Duodenal mucosa (tissue), 2 donors: ENCODE results near the gene SULT1A2.
"Not testable (repeated sequence)": the region's sequence is repeated elsewhere in the genome, so short reads cannot be mapped to it uniquely, and the experiment has no call there.

Source experiments
- H3K27ac ChIP-seq: one replicate; pipeline ENCODE4 v1.7.0; 2013; ENCODE audit warnings: low read depth, low read length
- H3K27me3 ChIP-seq, 2 donors: one replicate each; pipeline ENCODE4 v1.7.0; 2013; ENCODE audit warnings: low read length in 2 of 2, control low read depth in 1 of 2; ENCODE audit not compliant: insufficient read depth in 2 of 2, control insufficient read depth in 1 of 2
- H3K36me3 ChIP-seq, 2 donors: one replicate each; pipeline ENCODE4 v1.7.0; 2013; ENCODE audit warnings: low read length in 2 of 2, control low read depth in 1 of 2; ENCODE audit not compliant: insufficient read depth in 2 of 2, control insufficient read depth in 1 of 2
- H3K4me1 ChIP-seq, 2 donors: one replicate each; pipeline ENCODE4 v1.7.0; 2013; ENCODE audit warnings: low read length in 2 of 2, control low read depth in 1 of 2; ENCODE audit not compliant: insufficient read depth in 2 of 2, control insufficient read depth in 1 of 2
- H3K4me3 ChIP-seq, 2 donors: one replicate each; pipeline ENCODE4 v1.7.0; 2013; ENCODE audit warnings: low read length in 2 of 2, low read depth in 1 of 2
- H3K9ac ChIP-seq, 2 donors: one replicate each; pipeline ENCODE4 v1.7.0; 2013; ENCODE audit warnings: low read length in 2 of 2, low read depth in 1 of 2
- H3K9me3 ChIP-seq, 2 donors: one replicate each; pipeline ENCODE4 v1.7.0; 2013; ENCODE audit warnings: low read length in 2 of 2, control low read depth in 1 of 2; ENCODE audit not compliant: control insufficient read depth in 1 of 2

Gene SULT1A2

DNA sequence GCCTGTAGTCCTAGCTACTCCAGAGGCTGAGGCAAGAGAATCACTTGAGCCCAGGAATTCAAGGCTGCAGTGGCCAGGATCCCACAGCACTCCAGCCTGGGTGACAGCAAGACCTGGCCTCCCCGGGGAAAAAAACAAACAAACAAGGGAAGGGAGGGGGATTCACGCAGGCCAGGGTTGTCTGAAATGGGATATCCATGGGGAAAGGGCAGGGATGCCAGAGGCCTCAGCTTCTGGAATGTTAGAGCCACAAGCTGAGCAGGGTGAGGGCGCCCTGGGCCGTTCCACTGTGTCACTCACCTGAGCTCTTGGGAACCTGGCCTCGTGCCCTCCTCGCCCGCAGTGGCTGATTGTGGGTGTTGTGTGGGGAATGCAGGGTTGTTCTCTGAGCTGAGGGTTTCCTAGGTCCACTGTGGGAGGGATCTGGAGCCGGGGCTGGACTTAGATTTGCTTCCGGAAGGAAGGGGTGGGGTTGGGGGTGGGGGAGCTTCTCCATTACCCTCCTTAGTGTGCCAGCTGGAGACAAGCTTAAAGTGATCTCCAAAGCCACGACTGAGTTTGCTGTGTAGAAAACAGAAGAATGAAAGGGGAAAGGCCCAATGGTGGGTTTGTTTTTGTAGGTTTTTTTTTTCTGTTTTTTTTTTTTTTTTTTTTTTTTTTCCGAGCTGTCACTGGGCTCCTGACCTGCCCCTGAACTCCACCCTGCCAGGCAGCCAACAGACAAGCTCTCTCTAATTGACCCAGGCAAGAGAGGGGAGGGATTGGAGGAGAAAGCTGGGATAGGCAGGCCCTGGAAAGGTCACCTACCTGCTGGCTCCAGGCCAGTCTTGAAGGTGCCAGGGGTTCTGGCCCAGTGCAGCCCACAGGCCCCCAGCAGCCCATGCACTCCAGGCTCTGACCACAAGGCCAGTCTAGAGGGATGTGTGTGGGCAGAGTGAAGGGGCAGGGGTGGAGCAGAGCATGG lies 13.1 kb upstream of the SULT1A2 start, which contains the start of gene SULT1A1:
Gene SULT1A1, minus strand, starts transcription at position 414 of the 964 bp plus-strand sequence. CDS start 1,189 bp downstream, outside the sequence.
- H3K4me1 ChIP-seq = peaks cover 19 to 23% of the 10 kb centered on the region in 2 donors
- peak within 1 kb of the TSS; percentile 57 to 67 for H3K9ac ChIP-seq
- peak within 1 kb of the TSS; percentile 54 to 72 for H3K4me3 ChIP-seq
- H3K9me3 ChIP-seq = no peaks in the 10 kb centered on the region
- peak within 1 kb of the TSS; percentile 82 for H3K27ac ChIP-seq
- H3K36me3 ChIP-seq = peaks cover 0 to 11% of the 10 kb centered on the region in 2 donors
- H3K27me3 ChIP-seq = no peaks in the 10 kb centered on the region

DNA sequence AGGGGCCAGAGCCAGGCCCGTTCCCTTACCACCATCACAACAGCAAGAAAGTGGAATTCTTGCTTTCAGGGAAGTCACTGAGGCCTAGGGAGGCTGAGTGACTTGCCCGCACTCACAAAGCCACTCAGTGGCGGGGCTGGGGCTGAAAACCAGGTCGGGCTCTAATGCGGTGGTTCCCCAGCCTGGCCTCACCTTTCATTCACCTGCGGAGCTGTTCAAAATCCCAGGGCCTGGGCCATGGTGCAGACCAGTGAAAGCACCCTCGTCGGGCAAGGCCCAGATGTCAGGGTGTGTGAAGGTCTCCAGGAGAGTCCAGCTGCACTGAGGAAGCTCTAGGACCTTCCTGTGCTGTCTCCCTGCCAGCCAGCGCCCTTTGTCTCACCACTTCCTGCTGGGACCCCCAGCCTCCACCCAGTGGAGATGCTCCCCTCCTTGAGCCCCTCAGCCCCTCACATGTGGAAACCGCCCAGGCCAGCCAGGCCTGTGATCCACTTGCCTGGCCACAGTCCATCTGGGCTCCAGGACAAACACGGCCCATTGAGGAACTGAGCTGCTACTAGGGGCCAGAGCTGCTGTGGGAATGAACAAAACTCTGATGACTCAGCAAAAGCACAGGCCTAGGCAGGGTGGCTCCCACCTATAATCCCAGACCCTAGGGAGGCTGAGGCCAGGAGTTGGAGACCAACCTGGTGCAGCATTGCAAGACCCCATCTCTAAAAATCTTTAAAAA lies 12.2 kb upstream of the SULT1A2 start:
- Histone ChIP-seq H3K27ac (peak overlapping the region; percentile 82), H3K4me1 (peaks cover 19 to 23% of the 10 kb centered on the region in 2 donors), H3K36me3 (peaks cover 0 to 11% of the 10 kb centered on the region in 2 donors), H3K4me3 (peak overlapping the region; percentile 54 to 72), H3K9ac (peak overlapping the region; percentile 57 to 67)
- H3K9me3 ChIP-seq, H3K27me3 ChIP-seq: not testable (repeated sequence)

DNA sequence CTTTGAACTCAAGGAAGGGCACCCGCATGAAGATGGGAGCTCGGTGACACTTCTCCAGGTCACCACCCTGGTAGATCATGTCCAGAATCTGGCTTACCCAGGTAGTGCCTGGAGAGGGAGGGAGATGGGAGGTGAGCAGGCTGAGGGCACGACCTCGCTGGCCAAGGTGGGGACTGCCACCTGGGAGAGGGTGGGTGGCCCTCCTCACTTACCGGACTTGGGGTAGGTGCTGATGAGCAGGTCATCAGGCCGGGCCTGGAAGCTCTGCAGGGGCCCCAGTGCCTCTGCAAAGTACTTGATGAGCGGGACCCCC lies 11.6 kb upstream of the SULT1A2 start:
- H3K27ac ChIP-seq, H3K9me3 ChIP-seq, H3K27me3 ChIP-seq: not testable (repeated sequence)
- H3K4me1 ChIP-seq = peaks cover 19 to 23% of the 10 kb centered on the region in 2 donors
- peak overlapping the region in 1 of 2 donors; percentile 23 for H3K4me3 ChIP-seq
- H3K9ac ChIP-seq = peak overlapping the region in 1 of 2 donors; percentile 67
- H3K36me3 ChIP-seq = peaks cover 0 to 11% of the 10 kb centered on the region in 2 donors

DNA sequence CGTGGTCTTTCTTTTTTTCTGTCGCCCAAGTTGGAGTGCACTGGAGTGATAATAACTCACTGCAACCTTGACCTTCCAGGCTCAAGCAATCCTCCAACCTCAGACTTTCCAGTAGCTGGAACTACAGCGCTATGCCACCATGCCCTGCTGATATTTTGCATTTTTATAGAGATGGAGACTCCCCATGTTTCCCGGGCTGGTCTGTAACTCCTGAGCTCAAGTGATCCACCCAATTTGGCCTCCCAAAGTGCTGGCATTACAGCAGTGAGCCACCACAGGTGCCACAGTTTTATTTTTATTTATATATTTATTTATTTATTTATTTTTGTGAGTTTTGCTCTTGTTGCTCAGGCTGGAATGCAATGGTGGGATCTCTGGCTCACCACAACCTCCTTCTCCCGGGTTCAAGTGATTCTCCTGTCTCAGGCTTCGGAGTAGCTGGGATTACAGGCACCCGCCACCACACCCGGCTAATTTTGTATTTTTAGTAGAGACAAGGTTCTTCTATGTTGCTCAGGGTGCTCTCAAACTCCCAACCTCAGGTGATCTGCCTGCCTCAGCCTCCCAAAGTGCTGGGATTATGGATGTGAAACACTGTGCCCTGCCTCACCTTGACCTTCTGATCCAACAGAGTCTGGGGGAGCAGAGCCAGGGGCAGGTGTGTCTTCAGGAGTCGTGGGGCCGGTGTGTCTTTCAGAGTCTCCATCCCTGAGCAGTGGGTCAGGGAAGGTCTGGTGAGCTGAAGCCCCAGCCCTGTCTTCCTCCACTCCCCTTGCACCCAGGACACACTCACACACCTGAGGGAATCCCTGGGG lies 11.0 kb upstream of the SULT1A2 start:
- peaks cover 19 to 23% of the 10 kb centered on the region in 2 donors for H3K4me1 ChIP-seq
- H3K27ac ChIP-seq, H3K9me3 ChIP-seq, H3K27me3 ChIP-seq, H3K9ac ChIP-seq: not testable (repeated sequence)
- peak overlapping the region in 1 of 2 donors; percentile 23 for H3K4me3 ChIP-seq
- peaks cover 0 to 11% of the 10 kb centered on the region in 2 donors for H3K36me3 ChIP-seq

DNA sequence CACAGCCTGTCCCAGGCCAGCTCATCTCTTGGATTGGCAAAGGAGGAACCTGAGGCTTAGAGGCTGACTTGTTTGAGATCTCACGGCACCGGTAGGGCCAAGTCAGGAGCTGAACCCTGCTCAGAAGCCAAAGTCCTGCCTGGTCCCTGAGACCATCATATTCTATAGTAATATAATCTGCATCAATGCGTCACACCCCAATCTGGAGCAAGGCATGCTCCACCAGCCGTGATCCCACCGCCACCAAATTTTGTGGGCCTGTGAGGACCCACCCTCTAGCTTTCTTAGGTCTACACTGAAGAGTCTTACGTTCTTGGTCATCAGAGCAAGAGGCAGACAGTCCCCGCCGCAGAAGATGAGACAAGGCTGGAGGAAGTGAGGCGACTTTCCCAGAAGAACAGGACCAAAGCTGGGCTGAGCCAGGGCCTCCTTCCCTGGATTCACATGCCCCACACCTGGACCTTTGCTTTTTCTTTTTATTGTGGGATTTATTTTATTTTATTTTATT lies 10.3 kb upstream of the SULT1A2 start:
- Histone ChIP-seq H3K27ac (no peak overlapping the region), H3K36me3 (peaks cover 0 to 11% of the 10 kb centered on the region in 2 donors), H3K9ac (no peak overlapping the region), H3K27me3 (no peaks in the 10 kb centered on the region), H3K4me1 (peaks cover 19 to 23% of the 10 kb centered on the region in 2 donors), H3K4me3 (no peak overlapping the region), H3K9me3 (no peaks in the 10 kb centered on the region)

DNA sequence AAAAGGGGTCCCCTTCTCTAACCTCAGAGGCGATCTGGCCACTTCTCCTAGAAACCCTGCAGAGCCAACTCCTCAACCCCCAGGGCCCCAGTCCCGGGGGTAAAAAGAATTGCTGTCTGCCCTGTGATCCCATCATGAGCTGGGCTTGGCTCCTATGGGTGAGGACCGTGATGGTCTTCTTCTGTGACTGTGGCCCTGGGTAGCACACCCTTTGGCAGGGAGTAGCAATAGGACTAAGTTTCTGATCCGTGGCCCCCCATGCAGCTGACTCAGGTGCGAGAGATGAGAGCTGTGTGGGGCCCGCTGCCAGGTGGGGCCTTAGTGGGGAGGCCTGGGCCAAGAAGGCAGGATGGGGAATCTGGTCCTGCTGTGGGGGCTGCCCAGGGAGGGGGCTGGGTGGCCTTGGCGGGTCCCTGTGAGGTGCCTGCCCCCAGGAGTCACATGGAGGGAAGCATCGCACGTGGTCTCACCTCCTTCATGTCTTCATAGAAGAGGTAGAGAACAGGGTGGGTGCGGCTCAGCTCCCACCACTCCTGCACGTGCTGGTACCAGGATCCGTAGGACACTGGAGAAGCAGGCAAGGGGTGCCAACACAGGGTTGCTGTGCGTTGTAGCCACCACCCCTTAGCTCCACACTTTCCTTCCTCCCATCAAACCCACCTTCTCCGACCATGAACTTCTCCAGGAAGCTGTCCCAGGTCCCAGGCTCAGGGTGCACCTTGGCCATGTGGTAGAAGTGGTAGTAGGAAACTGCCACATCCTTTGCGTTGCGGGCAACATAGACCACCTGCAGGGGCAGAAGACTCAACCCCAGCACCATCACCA lies 9.7 kb upstream of the SULT1A2 start:
- no peaks in the 10 kb centered on the region for H3K27me3 ChIP-seq
- H3K27ac ChIP-seq = no peak overlapping the region
- H3K36me3 ChIP-seq = peaks cover 0 to 11% of the 10 kb centered on the region in 2 donors
- no peaks in the 10 kb centered on the region for H3K9me3 ChIP-seq
- H3K4me3 ChIP-seq = no peak overlapping the region
- H3K4me1 ChIP-seq = peaks cover 19 to 22% of the 10 kb centered on the region in 2 donors
- H3K9ac ChIP-seq = no peak overlapping the region

DNA sequence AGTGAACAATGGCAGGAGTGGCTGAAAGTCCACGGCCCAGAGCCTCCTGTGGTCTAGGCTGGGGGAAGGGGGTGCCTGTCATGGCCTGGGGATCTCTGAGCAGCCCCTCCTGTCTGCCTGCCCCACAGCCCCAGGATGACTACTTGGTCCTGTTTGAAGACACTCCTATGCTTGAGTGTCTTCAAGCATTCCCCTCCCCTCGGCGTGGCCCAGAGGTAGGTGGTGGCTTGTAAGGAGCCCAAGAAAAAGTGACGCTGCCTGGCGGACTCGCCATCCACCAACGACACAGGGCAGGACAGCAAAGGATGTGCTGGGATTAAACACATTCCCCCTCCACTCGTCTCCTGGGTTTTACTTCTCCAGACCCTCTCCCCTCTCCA lies 7.3 kb upstream of the SULT1A2 start:
- Histone ChIP-seq H3K27me3 (no peaks in the 10 kb centered on the region), H3K27ac (no peak overlapping the region), H3K4me1 (peaks cover 3% of the 10 kb centered on the region in 2 donors), H3K9ac (no peak overlapping the region), H3K4me3 (no peak overlapping the region), H3K36me3 (peaks cover 0 to 11% of the 10 kb centered on the region in 2 donors), H3K9me3 (no peaks in the 10 kb centered on the region)

DNA sequence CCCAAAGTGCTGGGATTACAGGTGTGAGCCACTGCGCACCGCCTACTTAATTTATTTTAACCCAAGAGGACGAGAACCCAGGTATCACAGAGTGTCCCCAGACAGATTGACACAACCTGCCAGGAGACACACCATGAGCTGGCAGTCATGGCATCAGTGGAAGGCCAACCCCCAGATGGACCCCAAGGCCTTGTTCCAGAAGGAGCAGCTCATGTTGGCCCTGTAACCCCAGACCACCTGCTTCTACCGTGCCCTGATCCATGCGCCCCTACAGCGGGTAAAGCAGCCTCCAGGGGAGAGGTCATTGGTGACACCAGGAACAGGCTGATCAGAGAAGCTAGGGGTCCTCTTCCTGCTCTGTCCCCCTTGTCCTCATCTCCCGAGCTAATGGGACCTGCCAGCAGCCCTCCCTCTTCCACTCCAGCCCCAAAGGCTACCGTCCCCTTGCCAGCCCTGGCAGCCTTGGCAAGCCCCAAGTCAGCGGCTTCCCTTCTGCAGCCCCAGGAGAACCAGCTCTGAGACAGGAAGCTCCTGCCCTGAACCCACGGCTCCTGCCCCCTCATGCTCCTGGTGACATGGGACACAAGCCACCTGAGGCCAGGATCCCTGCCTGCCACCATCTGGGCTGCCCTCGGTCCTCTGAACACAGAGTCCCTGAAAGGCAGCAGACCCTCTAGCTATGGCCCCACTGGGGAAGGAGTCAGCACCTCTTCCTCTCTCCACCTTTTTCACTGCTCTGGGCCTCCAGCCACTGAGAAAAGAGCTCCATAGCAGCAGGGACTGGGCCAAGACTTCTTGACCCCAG lies 6.7 kb upstream of the SULT1A2 start:
- Histone ChIP-seq H3K27me3 (no peaks in the 10 kb centered on the region), H3K36me3 (peaks cover 0 to 11% of the 10 kb centered on the region in 2 donors), H3K27ac (no peak overlapping the region), H3K4me1 (no peaks in the 10 kb centered on the region), H3K9me3 (no peaks in the 10 kb centered on the region), H3K9ac (no peak overlapping the region), H3K4me3 (no peak overlapping the region)
